Measurements from ENCODE around the gene CCDC195.
"Not testable (repeated sequence)": the region's sequence is repeated elsewhere in the genome, so short reads cannot be mapped to it uniquely, and the experiment has no call there.

The CCDC195 gene

DNA sequence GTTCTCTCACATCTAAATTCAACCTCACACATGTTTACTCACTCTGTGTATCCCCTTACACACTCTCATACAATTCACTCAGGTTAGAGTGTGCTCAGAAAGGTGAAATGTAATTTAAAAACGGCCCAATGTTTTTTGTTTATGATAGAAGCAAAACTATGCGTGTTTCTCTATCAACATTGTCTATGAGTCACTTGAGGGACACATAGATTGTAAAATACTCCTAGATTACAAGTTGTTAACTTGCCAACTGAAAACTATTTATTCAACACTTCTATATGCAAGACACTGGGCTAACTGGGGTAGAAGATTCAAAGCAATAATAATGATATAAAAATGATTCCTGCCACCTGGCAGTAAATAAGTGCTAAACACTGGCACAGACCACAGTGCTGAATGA is 24.6 kb downstream of the CCDC195 start:
- no peak for DNase-seq (ENCODE audit: low read depth in 2 of 2)

- DNase-seq (ENCODE audit: low read depth in 2 of 2), result no peak
Measured at GRCh38 chr2:224690868-224691267, 25.3 kb downstream of the CCDC195 start.

DNA sequence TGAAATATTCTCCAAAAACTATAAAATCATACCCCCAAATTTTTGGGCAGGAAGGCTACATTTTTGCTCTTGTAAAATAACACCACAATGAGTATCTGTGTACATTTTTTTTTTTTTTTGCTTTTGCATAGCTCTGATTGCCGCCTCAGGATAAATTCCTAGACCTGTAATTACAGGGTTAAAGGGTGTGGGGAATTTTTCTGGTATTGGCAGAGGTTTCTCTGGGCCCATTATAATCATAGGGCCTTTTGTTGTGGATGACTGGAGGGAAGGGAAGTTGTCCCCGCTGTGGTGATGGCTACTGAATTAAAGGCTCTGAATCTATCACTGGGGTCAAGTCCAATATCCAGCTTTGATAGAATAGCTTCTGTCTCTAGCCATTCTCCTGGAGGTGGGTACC is 26.6 kb downstream of the CCDC195 start:
- DNase-seq (ENCODE audit: low read depth in 2 of 2), result no peak

GRCh38 chr2:224688997-224689396 is 27.2 kb downstream of the CCDC195 start:
- no peak for DNase-seq (ENCODE audit: low read depth in 2 of 2)

- DNase-seq (ENCODE audit: low read depth in 2 of 2), result no peak
Measured at GRCh38 chr2:224687156-224687555, 29.0 kb downstream of the CCDC195 start.

DNA sequence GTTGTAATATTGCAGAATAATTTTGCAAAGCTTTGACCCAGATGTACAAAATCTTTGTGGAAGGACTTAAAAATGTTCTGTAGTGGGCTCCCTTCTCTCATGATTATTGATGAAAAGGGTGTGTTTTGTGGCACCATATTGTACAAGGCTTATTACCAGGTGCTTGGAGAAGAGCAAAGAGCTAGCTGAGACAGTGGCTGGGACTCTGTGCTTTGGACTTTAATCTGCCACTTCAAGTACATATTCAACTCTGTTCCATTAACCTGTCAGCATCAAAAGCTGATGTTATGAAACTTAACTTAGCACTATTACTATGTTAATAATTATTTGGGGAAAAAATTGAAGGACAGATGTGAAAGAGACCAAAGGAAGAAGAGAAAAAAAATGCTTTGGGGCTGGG is 31.0 kb downstream of the CCDC195 start:
- DNase-seq (ENCODE audit: low read depth in 2 of 2), result no peak

DNA sequence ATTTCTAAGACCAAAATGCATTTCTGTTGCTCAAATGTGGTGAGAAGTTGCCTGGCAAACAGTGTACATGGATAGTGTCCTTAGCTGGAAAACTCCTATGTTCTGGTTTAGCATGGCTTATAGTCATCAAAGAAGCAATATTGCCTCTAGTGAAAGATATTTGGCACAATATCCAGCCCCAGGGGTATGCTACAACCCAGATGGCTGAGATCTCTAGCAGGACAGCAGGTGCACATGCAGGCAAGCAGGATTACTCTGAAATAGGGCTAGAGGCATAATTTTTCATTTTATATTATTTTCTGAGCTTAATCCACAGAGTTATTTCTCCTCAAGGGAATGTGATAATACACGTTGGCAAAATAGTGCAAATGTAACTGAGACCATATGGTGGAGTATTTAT is 34.0 kb downstream of the CCDC195 start:
- DNase-seq (ENCODE audit: low read depth in 2 of 2), result no peak

DNA sequence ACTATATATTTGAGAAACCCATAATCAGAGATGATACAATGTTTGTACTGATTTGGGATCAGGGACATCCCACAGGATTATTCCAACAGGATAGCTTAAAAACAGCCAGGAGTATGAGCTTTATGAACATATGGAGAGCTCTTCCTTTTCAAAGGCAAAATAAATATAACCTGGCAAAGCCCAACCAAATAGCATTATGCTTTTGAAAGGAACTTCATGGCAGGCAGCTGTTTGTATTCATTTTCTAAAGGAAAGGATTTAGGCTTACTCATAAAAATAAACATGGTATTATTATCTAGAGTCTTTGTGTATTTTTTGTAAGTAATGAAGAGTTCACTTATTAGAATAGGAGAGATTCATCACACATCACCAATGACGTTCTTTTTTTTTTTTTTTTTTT is 44.4 kb downstream of the CCDC195 start:
- DNase-seq (ENCODE audit: low read depth in 2 of 2), result no peak

GRCh38 chr2:224670203-224670602 is 46.0 kb downstream of the CCDC195 start:
- no peak for DNase-seq (ENCODE audit: low read depth in 2 of 2)

- no peak for DNase-seq (ENCODE audit: low read depth in 2 of 2)
Measured at GRCh38 chr2:224669449-224669848, 46.7 kb downstream of the CCDC195 start.

GRCh38 chr2:224668123-224668909 is 47.8 kb downstream of the CCDC195 start:
- no peak for DNase-seq (ENCODE audit: low read depth in 2 of 2)

DNA sequence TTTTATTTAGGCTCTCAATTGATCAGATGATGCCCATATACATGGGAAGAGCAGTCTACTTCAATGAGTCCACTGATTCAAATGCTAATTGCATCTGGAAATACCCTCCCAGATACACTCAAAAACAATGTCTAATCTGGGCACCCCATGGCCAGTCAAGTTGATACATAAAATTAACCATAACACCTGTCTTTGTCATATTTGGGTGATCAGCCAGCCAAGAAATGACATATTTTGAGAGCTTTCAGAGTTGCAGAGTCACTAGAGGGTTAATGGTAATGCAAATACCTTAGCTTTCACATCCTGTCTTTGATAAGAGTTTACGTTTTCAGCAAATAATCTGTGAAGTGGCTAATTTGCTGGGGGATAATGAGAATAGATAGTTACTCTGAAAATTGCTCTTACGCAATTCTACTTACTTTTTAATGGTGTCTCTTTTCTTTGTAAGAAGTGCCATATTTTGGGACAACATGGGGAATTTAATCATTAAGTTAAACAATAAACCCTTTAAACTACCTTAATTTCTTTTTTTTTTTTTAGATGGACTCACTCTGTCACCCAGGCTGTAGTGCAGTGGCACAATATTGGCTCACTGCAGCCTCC is 49.1 kb downstream of the CCDC195 start:
- no peak for DNase-seq (ENCODE audit: low read depth in 2 of 2)

DNA sequence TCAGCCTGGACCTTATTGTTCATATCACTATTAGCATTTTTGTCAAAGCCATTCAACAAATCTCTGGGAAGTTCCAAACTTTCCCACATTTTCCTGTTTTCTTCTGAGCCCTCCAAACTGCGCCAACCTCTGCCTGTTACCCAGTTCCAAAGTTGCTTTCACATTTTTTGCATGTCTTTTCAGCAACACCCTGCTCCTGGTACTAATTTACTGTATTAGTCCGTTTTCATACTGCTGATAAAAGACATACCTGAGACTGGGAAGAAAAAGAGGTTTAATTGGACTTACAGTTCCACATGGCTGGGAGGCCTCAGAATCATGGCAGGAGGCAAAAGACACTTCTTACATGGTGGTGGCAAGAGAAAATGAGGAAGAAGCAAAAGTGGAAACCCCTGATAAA is 52.8 kb downstream of the CCDC195 start:
- DNase-seq (ENCODE audit: low read depth in 2 of 2), result not testable (repeated sequence)

DNA sequence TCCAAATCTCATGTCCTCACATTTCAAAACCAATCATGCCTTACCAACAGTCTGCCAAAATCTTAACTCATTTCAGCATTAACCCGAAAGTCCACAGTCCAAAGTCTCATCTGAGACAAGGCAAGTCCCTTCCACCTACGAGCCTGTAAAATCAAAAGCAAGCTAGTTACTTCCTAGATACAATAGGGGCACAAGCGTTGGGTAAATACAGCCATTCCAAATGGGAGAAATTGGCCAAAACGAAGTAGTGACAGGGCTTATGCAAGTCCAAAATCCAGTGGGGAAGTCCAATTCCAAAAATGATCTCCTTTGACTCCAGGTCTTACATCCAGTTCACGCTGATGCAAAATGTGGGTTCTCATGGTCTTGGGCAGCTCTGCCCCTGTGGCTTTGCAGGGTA is 54.5 kb downstream of the CCDC195 start:
- not testable (repeated sequence) for DNase-seq (ENCODE audit: low read depth in 2 of 2)

DNA sequence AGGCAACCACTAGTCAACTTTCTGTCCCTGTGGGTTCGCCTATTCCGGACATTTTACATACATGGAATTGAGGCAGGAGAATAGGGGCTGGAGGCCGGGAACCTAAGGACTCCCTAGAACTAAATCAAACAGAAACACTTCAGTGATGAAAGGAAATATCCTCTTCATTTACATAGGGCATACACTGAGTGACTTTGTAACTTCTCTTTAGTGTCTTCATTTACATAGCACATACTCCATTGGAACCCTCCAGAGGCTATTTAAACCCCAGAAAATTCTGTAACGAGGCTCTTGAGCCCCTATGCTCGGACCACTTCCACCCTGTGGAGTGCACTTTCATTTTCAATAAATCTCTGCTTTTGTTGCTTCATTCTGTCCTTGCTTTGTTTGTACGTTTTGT is 56.5 kb downstream of the CCDC195 start:
- no peak for DNase-seq (ENCODE audit: low read depth in 2 of 2)

DNA sequence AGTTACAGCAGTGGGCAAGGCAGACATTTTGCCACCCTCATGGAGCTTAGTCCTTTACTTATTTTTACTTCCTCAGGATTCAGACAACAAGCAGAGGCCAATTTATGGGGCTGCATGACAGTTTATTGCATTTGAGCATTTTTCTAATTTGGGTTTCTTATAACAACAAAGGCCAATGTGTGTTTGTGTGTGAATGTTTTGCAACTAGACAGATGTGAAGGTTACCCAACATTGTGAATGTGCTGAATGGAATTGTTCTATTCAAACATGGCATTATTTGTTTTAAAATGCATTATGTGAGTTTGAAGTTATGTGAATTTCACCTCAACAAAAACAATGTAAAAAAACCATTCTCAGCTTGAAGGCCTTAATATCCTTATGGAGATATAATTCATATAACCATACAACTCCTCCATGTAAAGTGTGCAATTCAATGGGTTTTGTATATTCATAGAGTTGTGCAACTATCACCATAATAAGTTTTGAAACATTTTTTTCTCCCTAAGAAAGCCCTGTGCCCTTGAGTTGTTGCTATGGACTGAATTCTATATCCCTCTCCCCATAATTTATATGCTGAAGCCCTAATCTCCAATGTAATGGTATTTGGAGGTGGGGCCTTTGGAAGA is 57.3 kb downstream of the CCDC195 start:
- DNase-seq (ENCODE audit: low read depth in 2 of 2), result no peak

DNA sequence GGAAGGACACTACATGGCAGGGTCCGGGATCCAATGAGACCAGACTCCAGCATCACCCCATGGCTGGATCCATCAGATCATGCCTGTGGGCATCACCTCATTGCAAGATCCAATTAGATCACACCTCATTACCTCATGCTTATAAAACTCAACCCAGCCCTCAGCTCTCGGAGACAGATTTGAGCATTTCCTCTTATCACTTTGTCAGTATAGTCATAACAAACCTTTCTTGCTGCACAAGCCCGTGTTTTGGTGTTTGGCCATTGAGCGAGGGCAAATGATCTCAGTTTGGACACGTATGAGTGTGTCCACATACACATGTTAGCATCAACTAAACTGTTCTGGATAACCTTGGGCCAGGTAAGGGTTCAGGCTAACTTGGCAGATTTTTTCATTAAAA is 58.8 kb downstream of the CCDC195 start:
- no peak for DNase-seq (ENCODE audit: low read depth in 2 of 2)

GRCh38 chr2:224655006-224655537 is 61.1 kb downstream of the CCDC195 start:
- DNase-seq (ENCODE audit: low read depth in 2 of 2), result no peak
